Bone marrow (tissue), 2 donors: Measurements from ENCODE around the gene MDK.

Experiments used
- DNase-seq, 2 donors: peaks; one replicate each; lab custom pipeline; 2025; lab: John Stamatoyannopoulos, UW

The MDK gene

DNA sequence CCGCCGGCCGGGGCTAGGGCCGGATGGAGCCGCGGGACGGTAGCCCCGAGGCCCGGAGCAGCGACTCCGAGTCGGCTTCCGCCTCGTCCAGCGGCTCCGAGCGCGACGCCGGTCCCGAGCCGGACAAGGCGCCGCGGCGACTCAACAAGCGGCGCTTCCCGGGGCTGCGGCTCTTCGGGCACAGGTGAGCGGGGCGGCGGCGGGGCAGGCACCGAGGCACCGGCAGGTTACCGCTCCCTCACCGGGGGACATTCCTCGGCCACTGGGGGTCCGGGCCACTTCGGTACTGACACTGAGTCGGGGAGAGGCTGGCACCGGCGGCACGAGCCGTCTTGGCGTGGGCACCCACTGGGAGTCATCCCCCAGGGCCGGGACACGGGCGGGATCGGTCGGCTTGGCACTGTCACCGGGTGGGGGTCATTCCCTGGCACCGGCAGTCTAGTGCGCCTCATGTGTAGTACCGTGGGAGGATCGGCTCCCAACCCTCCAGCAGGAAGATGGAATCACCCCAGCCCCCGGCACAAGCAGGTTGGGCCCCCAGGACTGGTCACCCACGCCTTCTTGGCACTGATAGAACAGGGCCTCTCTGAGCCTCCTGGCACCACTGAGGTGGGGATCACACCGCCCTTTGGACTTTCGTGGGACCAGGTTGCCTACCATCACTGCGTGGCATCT, 33.7 kb upstream of the MDK start:
- DNase-seq, result no peak

DNA sequence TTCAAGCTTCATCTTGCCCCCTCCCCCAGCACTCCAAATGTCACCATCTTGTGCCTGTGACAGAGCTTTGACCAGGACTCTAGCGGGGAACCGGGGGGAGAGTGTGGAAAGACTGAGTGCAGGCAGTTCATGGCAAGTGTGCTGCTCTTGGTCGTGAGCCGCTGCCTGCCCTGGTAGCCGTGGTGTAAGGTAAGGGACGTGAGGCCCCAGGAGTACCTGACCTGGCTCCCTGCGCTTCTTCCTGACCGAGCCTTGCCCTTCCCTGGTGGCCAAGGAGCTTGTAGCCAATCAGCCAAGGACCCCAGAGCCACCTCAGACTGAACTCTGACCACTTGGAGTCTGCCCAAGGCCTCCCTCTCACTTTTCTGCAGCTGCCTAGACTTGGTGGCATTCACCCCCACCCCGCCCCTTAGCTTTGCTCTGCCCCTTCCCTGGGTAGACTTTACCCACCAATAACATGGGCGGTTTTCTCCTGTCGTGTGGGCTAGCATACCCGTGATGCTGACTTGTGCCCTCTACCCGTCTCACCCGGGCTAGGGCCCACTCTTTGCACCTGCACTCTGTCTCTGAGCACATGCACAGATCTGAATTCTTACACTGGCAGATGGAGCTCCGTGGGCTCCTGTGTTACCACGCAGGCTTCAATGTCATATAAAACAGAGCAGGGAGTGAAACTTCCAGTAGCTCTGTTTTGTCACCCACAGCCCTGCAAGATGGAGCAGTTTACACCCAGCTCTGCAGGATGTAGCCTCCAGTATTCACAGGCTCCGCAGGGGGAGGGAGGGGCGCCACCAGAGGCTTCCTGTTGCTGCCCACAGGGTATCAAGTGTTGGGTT, 32.7 kb upstream of the MDK start:
- peak in 1 of 2 donors; percentile 18 for DNase-seq

DNA sequence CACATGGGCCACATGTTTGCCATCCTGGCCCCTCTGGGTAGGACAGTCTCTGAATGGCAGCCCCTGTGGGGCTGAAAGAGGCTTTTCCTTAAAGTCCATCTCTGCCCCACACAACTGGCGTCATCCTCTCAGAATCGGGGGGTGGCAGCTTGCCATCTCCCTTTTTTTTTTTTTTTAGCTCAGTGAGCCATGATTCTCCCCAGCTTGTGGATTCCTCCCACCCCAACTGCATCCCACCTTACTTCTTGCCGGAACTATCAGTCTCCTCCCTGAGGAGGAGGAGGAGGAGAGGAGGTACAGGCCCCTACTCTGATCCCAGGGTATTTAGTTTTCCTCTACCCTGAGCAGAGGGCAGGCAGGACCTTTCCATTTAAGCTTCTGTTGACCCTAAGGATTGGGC, 30.8 kb upstream of the MDK start:
- no peak for DNase-seq

- DNase-seq, result no peak
These were observed 30.3 kb upstream of the MDK start for GRCh38 chr11:46351148-46351547.

DNA sequence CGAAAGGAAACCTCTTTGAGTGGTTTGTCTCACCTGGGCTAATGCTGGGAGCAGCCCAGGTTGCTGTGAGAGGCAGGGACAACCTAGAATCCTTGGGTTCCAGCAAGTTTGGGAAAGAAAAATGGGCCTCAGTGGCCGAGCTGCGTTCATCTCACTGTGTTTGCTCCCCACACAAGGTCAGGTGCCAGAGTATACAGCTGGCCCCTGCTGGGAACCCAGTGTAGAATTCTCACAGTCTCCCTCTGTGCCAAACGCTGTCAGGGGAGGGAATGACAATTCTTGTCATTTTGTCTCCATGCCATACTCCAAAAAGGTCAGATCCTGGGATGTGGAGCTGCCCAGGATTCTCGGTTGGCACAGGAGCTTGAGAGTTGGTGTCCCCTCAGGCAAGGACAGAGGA, 29.9 kb upstream of the MDK start:
- no peak for DNase-seq

DNA sequence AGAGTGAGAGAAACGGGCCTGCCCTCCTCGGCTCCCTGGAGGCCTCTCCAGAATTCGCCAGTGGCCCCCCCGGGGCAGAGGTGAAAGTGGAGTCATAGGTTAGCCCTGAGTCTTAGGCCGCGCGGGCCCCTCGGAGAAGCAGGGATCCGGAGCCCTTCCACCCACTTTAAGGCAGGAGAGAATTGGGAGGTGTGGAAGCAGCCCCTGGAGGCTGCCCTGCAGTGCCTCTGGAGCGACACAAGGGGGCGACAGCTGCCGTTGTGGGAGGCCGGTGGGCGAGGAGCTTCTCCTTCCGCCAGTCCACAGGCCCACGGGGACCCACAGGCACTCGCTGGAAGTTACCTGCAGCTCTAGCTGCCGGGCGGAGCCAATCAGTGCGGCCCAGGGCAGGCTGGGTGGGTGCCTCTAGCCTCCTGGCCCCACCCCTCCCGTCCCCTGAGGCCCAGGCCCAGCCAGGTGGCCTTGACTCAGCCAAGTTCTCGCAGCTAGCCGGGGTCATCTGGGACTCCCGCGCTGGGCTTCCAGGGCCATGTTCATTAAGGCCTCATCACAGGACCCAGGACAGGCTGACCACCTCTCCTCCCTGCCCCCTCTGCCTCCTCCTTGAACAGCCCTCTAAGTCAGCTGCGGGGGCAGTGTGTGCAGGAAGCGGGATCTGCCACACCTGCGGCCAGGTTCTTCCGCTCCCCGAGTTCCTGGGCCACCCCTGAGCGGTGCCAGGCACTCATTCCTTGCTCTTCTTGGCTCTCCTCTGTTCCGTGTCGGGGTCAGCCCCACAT, 29.2 kb upstream of the MDK start:
- DNase-seq, result peak in 1 of 2 donors; percentile 20

DNA sequence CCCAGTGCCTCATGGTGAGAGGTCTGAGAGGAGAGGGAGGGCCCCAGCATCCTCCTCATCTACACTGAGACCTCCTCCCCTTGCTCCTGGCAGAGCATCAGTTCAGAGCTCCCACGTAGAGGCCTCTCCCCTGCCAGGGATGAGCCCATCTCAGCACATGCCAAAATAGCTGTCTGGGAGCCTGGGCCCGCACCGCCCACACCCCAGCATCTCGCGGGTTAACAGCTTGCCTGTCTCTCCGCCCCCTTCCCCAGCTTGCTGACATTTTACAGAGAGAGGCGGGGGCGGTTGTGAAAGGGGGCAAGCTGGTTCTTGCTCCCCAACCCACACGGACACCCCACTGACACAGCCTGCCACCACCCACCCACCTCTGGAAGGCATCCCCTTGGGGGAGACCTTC, 27.8 kb upstream of the MDK start:
- DNase-seq, result no peak

GRCh38 chr11:46356924-46357482, 24.5 kb upstream of the MDK start:
- DNase-seq, result no peak

- DNase-seq, result no peak
These were observed 24.0 kb upstream of the MDK start for GRCh38 chr11:46357483-46357936.

DNA sequence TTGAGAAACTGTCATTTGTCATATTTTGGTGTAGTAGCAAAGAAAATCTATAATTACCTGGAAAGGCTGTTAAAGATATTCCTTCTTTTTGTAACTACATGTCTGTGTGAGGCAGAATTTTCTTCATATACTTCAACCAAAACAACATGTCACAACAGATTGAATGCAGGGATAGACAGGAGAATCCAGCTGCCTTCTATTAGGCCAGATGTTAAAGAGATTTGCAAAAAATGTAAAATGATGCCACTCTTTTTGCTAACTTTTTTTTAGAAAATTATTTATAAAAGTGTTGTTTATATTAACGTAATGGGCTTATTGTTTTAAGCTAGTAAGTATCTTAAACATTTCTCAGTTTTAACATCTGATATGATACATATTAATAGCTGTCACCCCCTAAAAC, 21.5 kb upstream of the MDK start:
- no peak for DNase-seq

DNA sequence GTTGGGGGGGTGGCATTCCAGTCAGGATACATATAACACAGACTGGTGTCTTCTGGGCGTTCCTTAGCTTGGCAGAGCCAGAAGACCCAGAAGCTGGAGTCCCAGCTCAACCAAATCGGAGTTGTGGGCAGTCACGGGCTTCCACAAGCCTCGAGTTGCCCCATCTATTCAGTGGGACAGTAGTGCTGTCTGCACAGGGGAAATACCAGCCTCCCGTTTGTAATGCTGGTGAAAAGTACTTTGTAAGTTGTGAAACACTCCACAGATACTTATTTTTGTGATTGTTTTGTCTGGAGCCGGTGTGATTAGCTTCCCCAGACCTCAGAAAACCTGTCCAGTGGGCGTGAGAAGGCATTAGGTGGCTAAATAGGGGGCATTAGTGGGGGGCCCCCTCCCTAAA, 20.6 kb upstream of the MDK start:
- DNase-seq, result no peak

DNA sequence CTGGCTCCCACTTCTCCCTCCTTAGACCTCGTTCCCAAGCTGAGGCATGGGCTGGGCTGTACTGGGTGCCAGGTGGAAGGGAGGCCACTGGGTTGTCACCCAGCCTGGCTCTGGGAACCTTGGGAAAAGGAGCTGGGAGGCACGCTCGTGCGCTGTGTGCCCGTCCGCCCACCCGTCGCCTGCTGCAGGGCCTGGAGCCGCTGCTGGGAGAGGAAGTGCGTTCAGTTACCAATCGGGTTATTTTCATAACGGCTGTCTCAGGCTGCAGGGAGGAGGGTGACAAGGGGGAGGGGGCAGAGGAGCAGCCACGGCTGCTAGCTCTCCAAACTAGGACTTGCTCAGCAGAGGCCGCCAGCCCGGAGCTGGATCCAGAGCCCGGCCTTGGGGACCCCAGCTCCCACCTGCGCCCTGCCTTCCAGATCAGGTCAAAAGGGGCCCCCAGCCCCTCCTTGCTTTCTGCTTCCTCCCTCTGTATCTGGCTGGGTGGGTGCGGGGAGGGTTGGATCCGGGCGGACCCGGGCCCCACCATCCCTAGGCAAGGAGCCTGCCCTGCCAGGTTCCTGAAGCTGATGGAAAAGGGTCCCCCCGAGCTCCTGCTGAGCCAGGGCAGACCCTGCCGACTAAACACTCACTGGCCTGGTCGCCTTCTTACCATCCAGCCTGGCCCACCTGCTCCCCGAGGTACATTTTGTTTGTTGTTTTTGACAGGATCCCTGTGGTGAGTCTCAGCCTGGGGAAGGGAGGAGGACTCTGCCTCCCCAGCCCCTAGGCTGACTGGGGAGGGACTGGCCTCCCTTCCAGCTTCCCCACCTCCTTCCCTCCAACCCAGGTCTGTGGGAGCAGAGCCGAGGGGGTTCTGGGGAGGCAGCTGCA, 19.9 kb upstream of the MDK start:
- peak; percentile 26 to 92 for DNase-seq

- DNase-seq, result no peak
These were observed 19.1 kb upstream of the MDK start for GRCh38 chr11:46362156-46363030.

- peak in 1 of 2 donors; percentile 56 for DNase-seq
These were observed 18.4 kb upstream of the MDK start for GRCh38 chr11:46363031-46363407.

DNA sequence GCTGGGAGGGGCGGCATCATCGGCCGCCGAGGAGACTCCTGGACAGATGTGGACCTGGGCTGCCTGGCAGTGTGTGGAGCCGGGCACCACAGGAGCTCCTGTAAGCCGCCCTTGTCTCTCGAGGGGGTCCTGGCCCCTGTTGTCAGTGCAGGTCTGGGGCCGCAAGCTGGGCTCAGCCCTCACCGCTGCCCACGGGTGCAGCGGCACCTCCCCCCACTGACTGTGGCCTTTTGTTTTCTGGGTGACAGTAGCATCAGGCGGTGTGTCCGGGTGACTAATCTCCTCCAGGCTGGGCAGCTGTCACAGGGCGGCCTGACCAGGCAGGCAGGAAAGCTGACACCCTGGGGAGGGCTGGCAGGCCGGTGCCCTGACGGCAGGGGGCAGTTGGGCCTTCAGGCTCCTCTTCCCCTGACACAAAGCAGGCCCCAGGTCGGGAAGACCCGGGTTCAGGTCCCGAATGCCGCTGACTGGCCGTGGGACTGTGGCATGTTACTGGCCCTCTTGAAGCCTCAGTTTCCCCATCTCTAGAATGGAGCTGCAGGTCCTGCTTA, 17.9 kb upstream of the MDK start:
- no peak for DNase-seq

DNA sequence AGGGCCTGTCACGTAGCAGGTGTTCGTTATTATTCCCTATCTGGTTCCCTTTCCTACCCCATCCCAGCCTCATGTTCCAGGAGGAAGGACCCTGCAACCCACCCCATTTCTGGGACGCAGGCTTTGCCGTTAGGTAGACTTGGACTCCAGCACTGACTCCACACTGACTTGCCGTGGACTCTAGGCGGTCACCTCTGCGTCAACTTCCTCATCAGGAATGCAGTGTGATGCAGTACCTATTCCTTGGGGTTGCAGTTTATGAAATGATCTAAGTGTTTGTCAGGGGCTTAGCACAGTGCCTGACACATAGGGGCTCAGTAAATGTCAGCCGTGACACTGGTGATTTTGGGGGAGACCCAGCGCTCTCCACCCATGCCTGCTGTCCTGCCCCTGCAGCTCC, 17.4 kb upstream of the MDK start:
- DNase-seq, result no peak

DNA sequence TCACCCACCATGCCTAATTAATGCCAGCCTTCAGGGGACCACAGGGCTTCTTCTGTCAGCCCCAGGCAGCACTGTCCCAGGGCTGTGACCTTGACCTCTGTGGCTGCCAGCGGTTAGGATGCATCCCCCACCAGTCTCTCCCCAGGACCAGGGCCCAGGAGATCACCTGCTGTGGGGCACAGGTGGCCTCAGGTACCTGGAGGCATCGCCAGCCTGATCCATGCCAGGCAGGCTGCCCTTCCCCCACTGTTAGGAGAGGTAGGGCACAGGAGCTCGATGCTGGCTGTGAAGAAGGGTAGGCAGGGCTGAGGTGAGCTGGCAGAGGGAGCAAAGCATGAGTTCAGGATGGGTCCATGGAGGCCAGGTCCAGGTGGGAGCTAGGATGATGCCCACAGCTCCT, 16.7 kb upstream of the MDK start:
- no peak for DNase-seq

DNA sequence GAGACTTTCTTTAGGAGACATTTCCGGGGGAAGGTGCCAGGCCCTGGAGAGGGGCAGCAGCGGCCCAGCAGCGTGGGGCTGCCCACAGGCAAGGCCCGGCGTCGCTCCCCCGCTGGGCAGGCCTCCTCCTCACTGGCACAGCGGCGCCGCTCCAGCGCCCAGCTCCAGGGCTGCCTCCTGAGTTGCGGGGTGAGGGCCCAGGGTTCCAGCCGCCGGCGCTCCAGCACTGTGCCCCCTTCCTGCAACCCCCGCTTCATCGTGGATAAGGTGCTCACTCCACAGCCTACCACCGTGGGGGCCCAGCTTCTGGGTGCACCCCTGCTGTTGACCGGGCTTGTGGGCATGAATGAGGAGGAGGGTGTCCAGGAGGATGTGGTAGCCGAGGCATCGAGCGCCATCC, 15.2 kb upstream of the MDK start:
- no peak for DNase-seq

- DNase-seq, result no peak
These were observed 14.8 kb upstream of the MDK start for GRCh38 chr11:46366661-46367161.
